ENCODE measurements around the gene TAF8.

TAF8 gene

GRCh38 chr6:42101186-42101657 lies 50.9 kb downstream of the TAF8 start:
- no peak overlapping the region for H2AFZ ChIP-seq (ENCODE audit: low read length, unreplicated experiment)
- no peaks in the 10 kb centered on the region for H3K27me3 ChIP-seq (ENCODE audit: insufficient read depth, low read length)
- no peak overlapping the region for H3K4me3 ChIP-seq (ENCODE audit: low read depth, low read length)
- H3K36me3 ChIP-seq (ENCODE audit: insufficient read depth, low read length), result no peaks in the 10 kb centered on the region
- H3K27ac ChIP-seq (ENCODE audit: low read depth, low read length), result peak overlapping the region; percentile 97
- peaks cover 37% of the 10 kb centered on the region for H3K4me1 ChIP-seq (ENCODE audit: control insufficient read depth, insufficient read depth, low read length, unreplicated experiment)
- H3K79me2 ChIP-seq (ENCODE audit: control insufficient read depth, insufficient read depth, low read length, unreplicated experiment), result no peaks in the 10 kb centered on the region

GRCh38 chr6:42103216-42103615 lies 52.9 kb downstream of the TAF8 start:
- H3K4me1 ChIP-seq (ENCODE audit: control insufficient read depth, insufficient read depth, low read length, unreplicated experiment), result peaks cover 37% of the 10 kb centered on the region
- H3K27me3 ChIP-seq (ENCODE audit: insufficient read depth, low read length), result no peaks in the 10 kb centered on the region
- H2AFZ ChIP-seq (ENCODE audit: low read length, unreplicated experiment), result no peak overlapping the region
- no peak overlapping the region for H3K27ac ChIP-seq (ENCODE audit: low read depth, low read length)
- H3K4me3 ChIP-seq (ENCODE audit: low read depth, low read length), result no peak overlapping the region
- H3K79me2 ChIP-seq (ENCODE audit: control insufficient read depth, insufficient read depth, low read length, unreplicated experiment), result no peaks in the 10 kb centered on the region
- H3K36me3 ChIP-seq (ENCODE audit: insufficient read depth, low read length), result no peaks in the 10 kb centered on the region

GRCh38 chr6:42103753-42104094 lies 53.4 kb downstream of the TAF8 start:
- Histone ChIP-seq H3K36me3 (ENCODE audit: insufficient read depth, low read length) (no peaks in the 10 kb centered on the region), H3K27me3 (ENCODE audit: insufficient read depth, low read length) (no peaks in the 10 kb centered on the region), H3K79me2 (ENCODE audit: control insufficient read depth, insufficient read depth, low read length, unreplicated experiment) (no peaks in the 10 kb centered on the region), H3K4me1 (ENCODE audit: control insufficient read depth, insufficient read depth, low read length, unreplicated experiment) (peaks cover 36% of the 10 kb centered on the region), H3K4me3 (ENCODE audit: low read depth, low read length) (no peak overlapping the region), H3K27ac (ENCODE audit: low read depth, low read length) (no peak overlapping the region), H2AFZ (ENCODE audit: low read length, unreplicated experiment) (no peak overlapping the region)

GRCh38 chr6:42104095-42104803 lies 53.9 kb downstream of the TAF8 start:
- H3K4me1 ChIP-seq (ENCODE audit: control insufficient read depth, insufficient read depth, low read length, unreplicated experiment), result peaks cover 30% of the 10 kb centered on the region
- H3K36me3 ChIP-seq (ENCODE audit: insufficient read depth, low read length), result no peaks in the 10 kb centered on the region
- H3K79me2 ChIP-seq (ENCODE audit: control insufficient read depth, insufficient read depth, low read length, unreplicated experiment), result no peaks in the 10 kb centered on the region
- H3K27ac ChIP-seq (ENCODE audit: low read depth, low read length), result no peak overlapping the region
- H3K27me3 ChIP-seq (ENCODE audit: insufficient read depth, low read length), result no peaks in the 10 kb centered on the region
- H2AFZ ChIP-seq (ENCODE audit: low read length, unreplicated experiment), result no peak overlapping the region
- no peak overlapping the region; the same call in 1 of the 2 replicates for H3K4me3 ChIP-seq (ENCODE audit: low read depth, low read length)

GRCh38 chr6:42104804-42105125 lies 54.4 kb downstream of the TAF8 start:
- Histone ChIP-seq H3K4me3 (ENCODE audit: low read depth, low read length) (no peak overlapping the region), H3K27ac (ENCODE audit: low read depth, low read length) (no peak overlapping the region)

GRCh38 chr6:42105156-42105648 lies 54.9 kb downstream of the TAF8 start:
- Histone ChIP-seq H3K27me3 (ENCODE audit: insufficient read depth, low read length) (no peaks in the 10 kb centered on the region), H2AFZ (ENCODE audit: low read length, unreplicated experiment) (no peak overlapping the region), H3K27ac (ENCODE audit: low read depth, low read length) (no peak overlapping the region), H3K4me3 (ENCODE audit: low read depth, low read length) (no peak overlapping the region), H3K36me3 (ENCODE audit: insufficient read depth, low read length) (no peaks in the 10 kb centered on the region), H3K79me2 (ENCODE audit: control insufficient read depth, insufficient read depth, low read length, unreplicated experiment) (no peaks in the 10 kb centered on the region), H3K4me1 (ENCODE audit: control insufficient read depth, insufficient read depth, low read length, unreplicated experiment) (peaks cover 21% of the 10 kb centered on the region)

More at GRCh38 chr6:42104804-42105125, 54.4 kb downstream of the TAF8 start:
- H3K36me3 ChIP-seq (ENCODE audit: insufficient read depth, low read length), result no peaks in the 10 kb centered on the region
- H3K4me1 ChIP-seq (ENCODE audit: control insufficient read depth, insufficient read depth, low read length, unreplicated experiment), result peaks cover 25% of the 10 kb centered on the region
- no peak overlapping the region for H2AFZ ChIP-seq (ENCODE audit: low read length, unreplicated experiment)
- H3K27me3 ChIP-seq (ENCODE audit: insufficient read depth, low read length), result no peaks in the 10 kb centered on the region
- no peaks in the 10 kb centered on the region for H3K79me2 ChIP-seq (ENCODE audit: control insufficient read depth, insufficient read depth, low read length, unreplicated experiment)

GRCh38 chr6:42105709-42106108 lies 55.4 kb downstream of the TAF8 start:
- no peak overlapping the region for H3K27ac ChIP-seq (ENCODE audit: low read depth, low read length)
- H2AFZ ChIP-seq (ENCODE audit: low read length, unreplicated experiment), result no peak overlapping the region
- H3K27me3 ChIP-seq (ENCODE audit: insufficient read depth, low read length), result no peaks in the 10 kb centered on the region
- no peak overlapping the region for H3K4me3 ChIP-seq (ENCODE audit: low read depth, low read length)
- no peaks in the 10 kb centered on the region for H3K79me2 ChIP-seq (ENCODE audit: control insufficient read depth, insufficient read depth, low read length, unreplicated experiment)
- H3K4me1 ChIP-seq (ENCODE audit: control insufficient read depth, insufficient read depth, low read length, unreplicated experiment), result peaks cover 16% of the 10 kb centered on the region
- H3K36me3 ChIP-seq (ENCODE audit: insufficient read depth, low read length), result no peaks in the 10 kb centered on the region

- Histone ChIP-seq H2AFZ (ENCODE audit: low read length, unreplicated experiment) (no peak overlapping the region), H3K27ac (ENCODE audit: low read depth, low read length) (no peak overlapping the region), H3K4me1 (ENCODE audit: control insufficient read depth, insufficient read depth, low read length, unreplicated experiment) (peaks cover 10% of the 10 kb centered on the region), H3K27me3 (ENCODE audit: insufficient read depth, low read length) (no peaks in the 10 kb centered on the region), H3K36me3 (ENCODE audit: insufficient read depth, low read length) (no peaks in the 10 kb centered on the region), H3K79me2 (ENCODE audit: control insufficient read depth, insufficient read depth, low read length, unreplicated experiment) (no peaks in the 10 kb centered on the region), H3K4me3 (ENCODE audit: low read depth, low read length) (no peak overlapping the region)
Observed at GRCh38 chr6:42106112-42107023, 56.0 kb downstream of the TAF8 start.

GRCh38 chr6:42108071-42108470 lies 57.7 kb downstream of the TAF8 start:
- Histone ChIP-seq H3K27me3 (ENCODE audit: insufficient read depth, low read length) (no peaks in the 10 kb centered on the region), H3K4me1 (ENCODE audit: control insufficient read depth, insufficient read depth, low read length, unreplicated experiment) (peaks cover 3% of the 10 kb centered on the region), H2AFZ (ENCODE audit: low read length, unreplicated experiment) (no peak overlapping the region), H3K27ac (ENCODE audit: low read depth, low read length) (no peak overlapping the region), H3K36me3 (ENCODE audit: insufficient read depth, low read length) (no peaks in the 10 kb centered on the region), H3K4me3 (ENCODE audit: low read depth, low read length) (no peak overlapping the region), H3K79me2 (ENCODE audit: control insufficient read depth, insufficient read depth, low read length, unreplicated experiment) (peaks cover 4% of the 10 kb centered on the region)

- Histone ChIP-seq H2AFZ (ENCODE audit: low read length, unreplicated experiment) (no peak overlapping the region), H3K4me3 (ENCODE audit: low read depth, low read length) (no peak overlapping the region), H3K36me3 (ENCODE audit: insufficient read depth, low read length) (no peaks in the 10 kb centered on the region), H3K79me2 (ENCODE audit: control insufficient read depth, insufficient read depth, low read length, unreplicated experiment) (peaks cover 6% of the 10 kb centered on the region), H3K27me3 (ENCODE audit: insufficient read depth, low read length) (no peaks in the 10 kb centered on the region), H3K27ac (ENCODE audit: low read depth, low read length) (no peak overlapping the region), H3K4me1 (ENCODE audit: control insufficient read depth, insufficient read depth, low read length, unreplicated experiment) (peaks cover 7% of the 10 kb centered on the region)
Observed at GRCh38 chr6:42110683-42111082, 60.4 kb downstream of the TAF8 start.
